ENCODE measurements around the gene DDX43.

The DDX43 gene

GRCh38 chr6:73394577-73395354 is at the start of gene DDX43:
DDX43 (plus strand) TSS chr6:73394828; CDS start chr6:73394906, 78 bp downstream.
- DNase-seq (ENCODE audit: low read depth): no peak
- TF ChIP-seq, protein P1, sequence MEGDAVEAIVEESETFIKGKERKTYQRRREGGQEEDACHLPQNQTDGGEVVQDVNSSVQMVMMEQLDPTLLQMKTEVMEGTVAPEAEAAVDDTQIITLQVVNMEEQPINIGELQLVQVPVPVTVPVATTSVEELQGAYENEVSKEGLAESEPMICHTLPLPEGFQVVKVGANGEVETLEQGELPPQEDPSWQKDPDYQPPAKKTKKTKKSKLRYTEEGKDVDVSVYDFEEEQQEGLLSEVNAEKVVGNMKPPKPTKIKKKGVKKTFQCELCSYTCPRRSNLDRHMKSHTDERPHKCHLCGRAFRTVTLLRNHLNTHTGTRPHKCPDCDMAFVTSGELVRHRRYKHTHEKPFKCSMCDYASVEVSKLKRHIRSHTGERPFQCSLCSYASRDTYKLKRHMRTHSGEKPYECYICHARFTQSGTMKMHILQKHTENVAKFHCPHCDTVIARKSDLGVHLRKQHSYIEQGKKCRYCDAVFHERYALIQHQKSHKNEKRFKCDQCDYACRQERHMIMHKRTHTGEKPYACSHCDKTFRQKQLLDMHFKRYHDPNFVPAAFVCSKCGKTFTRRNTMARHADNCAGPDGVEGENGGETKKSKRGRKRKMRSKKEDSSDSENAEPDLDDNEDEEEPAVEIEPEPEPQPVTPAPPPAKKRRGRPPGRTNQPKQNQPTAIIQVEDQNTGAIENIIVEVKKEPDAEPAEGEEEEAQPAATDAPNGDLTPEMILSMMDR (conservative IDR thresholded peaks at IDR 0.05; ENCODE audit: low read depth, low read length): no peak
- H3K4me3 ChIP-seq (ENCODE audit: low read length): peak within 1 kb of the TSS; percentile 8

GRCh38 chr6:73348550-73349204 is 46.0 kb upstream of the DDX43 start:
- TF ChIP-seq, protein P1 (conservative IDR thresholded peaks at IDR 0.05; ENCODE audit: low read depth, low read length): no peak
- DNase-seq (ENCODE audit: low read depth): no peak
- H3K4me3 ChIP-seq (ENCODE audit: low read length): no peak overlapping the region

DNA sequence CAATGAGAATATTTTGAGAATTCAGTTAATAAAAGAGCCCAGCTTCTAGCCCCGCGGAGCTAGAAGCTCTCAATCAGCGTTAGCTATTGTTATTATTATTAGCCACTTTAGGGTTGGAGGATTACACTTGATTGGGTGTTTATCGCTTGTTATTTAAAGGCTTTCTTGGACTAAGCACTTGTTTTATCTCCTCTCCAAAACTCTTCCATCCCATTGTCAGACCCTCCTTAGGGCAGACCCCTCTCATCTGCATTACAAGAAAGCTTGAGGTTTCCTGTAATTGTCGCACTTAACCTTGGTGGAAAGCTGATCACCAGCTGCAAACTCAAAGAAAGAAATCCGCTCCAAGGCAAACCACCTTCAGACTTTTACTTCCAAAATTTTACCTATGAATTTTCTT is 45.3 kb upstream of the DDX43 start:
- DNase-seq (ENCODE audit: low read depth): no peak
- TF ChIP-seq, protein P1 (conservative IDR thresholded peaks at IDR 0.05; ENCODE audit: low read depth, low read length): no peak
- no peak overlapping the region for H3K4me3 ChIP-seq (ENCODE audit: low read length)

DNA sequence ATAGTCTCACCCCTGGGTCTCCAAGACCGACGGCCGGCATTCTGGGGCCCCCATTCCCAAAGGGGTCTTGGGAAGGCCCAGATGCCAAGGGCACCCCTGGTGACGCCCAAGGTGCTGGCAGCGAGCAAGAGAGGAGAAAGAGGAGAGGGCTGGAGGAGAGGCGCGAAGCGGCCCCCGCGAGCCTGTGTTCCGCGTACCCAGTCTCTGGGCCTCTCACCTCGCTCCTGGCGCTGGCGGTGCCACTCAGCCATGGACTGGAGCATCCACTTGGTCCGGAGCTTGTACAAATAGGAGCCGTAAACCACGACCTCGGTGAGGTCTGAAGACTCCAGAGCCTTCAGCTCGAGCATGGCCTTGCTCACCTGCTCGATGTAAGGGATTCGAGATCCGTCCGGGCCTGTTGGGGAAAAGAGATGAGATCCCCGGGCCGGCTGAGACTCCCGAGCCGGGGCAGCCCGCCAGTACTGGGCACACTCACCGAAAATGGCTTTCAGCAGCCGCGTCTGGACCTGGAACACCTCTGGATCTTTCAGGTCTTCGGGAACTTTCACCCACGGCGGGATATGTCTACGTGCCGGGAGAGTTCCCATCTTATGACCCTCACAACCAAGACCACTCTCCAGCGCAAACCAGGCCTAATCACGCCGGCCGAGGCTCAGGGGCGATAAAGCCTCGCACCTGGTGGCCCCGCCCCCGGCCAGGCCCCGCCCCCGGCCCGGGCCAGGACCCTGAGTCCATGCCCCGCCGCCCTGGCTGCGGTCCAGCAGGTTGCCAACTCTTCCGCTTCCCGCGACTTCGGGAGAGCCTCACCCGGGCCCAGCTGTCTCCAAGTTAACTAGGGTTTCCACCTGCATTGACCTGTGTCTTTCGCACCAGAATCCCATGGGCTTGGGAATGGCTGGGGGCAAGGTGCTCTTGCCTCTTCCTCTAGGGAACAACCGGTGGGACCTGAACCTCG is 40.7 kb upstream of the DDX43 start, which contains the start of gene DPPA5:
TSS of gene DPPA5 (minus strand) at position 641 of the 958 bp plus-strand sequence. CDS start at position 590, 51 bp downstream.
- TF ChIP-seq, protein P1 (conservative IDR thresholded peaks at IDR 0.05; ENCODE audit: low read depth, low read length): no peak
- no peak within 1 kb of the TSS for H3K4me3 ChIP-seq (ENCODE audit: low read length)
- DNase-seq (ENCODE audit: low read depth): no peak

GRCh38 chr6:73362358-73362757 is 32.3 kb upstream of the DDX43 start, which contains the start of gene KHDC3L:
KHDC3L (plus strand) TSS chr6:73362658; CDS start chr6:73362730, 72 bp downstream.
- no peak within 1 kb of the TSS for H3K4me3 ChIP-seq (ENCODE audit: low read length)
- TF ChIP-seq, protein P1 (conservative IDR thresholded peaks at IDR 0.05; ENCODE audit: low read depth, low read length): no peak
- no peak for DNase-seq (ENCODE audit: low read depth)

GRCh38 chr6:73362869-73363536 is 31.6 kb upstream of the DDX43 start:
- TF ChIP-seq, protein P1 (conservative IDR thresholded peaks at IDR 0.05; ENCODE audit: low read depth, low read length): no peak

More at GRCh38 chr6:73362869-73363536, 31.6 kb upstream of the DDX43 start:
- no peak overlapping the region for H3K4me3 ChIP-seq (ENCODE audit: low read length)
- no peak for DNase-seq (ENCODE audit: low read depth)

Measured in retinal pigment epithelial cell (primary cell).